ENCODE measurements around the gene CYGB. TPM values are rescaled to one million over a fixed set of nuclear protein-coding genes. Genes with fewer than 3 reads are reported as not detected.
"Not testable (repeated sequence)": the region's sequence is repeated elsewhere in the genome, so short reads cannot be mapped to it uniquely, and the experiment has no call there.

CYGB gene
- polyA plus RNA-seq, 3 donors = 15.4 to 16.5 (median 16.4) TPM

DNA sequence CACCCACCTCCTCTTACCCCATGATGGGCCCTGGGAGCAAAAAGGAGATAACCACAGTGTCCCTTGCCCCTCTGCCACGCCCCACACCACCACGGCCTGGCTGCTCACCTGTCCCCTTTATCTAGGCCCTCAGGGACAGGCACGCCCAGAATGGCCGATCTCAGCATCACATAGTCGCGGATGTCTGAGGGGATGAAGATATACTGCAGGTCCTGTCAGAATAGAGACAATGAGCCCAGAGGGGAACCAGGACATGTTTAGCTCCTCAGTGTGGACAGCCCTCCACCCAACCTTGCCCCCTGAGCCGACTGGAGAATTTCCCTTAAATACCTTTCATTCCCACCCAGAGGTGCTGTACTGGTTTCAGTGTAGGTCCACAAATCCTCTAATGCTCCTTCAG is 32.9 kb upstream of the CYGB start:
- DNase-seq = no peak

DNA sequence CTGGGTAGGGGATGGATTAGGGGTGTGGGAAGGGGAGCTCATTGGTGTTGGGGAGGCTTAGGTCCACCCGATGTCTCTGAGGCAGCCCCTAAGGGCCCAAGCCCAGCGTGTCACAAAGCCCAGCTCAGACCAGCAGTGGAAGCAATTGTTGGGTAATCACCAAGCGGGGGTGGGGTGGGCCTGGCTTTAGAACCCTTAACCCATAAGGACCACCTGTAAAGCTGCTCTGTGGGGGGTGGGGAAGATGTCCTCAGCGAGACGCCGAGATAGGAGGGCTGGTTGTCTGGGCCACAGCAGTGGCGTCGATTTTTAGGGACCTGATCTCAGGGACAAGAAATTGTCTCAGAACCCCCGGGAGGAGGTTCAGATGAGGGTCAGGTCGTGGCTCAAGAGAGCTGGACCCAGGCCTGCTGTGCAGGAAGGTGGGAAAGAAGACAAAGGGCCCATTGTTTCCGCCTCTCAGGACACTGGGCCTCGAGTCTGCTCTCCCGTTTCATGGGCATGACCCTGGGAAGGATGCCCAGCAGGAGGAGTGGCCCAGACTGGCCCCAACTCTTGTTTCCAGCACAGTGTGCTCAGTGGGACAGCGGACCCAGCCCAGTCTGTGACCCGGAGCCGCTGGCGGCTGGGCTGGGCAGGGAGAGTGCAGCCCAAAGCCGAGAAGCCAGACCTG is 32.2 kb upstream of the CYGB start:
- DNase-seq = no peak

DNA sequence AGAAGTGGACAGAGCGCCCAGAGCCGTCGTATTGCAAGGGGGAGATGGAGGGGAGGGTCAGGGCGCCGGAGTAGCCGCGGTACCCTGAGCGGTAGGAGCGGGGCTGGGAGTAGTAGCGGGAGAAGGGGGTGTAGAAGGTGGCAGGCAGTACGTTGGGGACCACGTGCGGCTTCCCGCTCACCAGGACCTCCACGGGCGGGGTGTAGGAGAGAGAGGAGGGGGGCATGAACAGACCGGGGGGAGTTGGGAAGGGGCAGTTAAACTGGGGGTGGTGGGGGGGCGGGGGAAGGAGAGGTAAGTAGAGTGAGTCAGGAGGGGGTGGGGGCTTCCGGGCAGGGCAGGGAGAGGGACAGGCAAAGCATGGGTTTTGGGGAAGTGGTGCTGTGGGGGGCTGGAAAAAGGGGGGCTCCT is 31.3 kb upstream of the CYGB start:
- DNase-seq = no peak

DNA sequence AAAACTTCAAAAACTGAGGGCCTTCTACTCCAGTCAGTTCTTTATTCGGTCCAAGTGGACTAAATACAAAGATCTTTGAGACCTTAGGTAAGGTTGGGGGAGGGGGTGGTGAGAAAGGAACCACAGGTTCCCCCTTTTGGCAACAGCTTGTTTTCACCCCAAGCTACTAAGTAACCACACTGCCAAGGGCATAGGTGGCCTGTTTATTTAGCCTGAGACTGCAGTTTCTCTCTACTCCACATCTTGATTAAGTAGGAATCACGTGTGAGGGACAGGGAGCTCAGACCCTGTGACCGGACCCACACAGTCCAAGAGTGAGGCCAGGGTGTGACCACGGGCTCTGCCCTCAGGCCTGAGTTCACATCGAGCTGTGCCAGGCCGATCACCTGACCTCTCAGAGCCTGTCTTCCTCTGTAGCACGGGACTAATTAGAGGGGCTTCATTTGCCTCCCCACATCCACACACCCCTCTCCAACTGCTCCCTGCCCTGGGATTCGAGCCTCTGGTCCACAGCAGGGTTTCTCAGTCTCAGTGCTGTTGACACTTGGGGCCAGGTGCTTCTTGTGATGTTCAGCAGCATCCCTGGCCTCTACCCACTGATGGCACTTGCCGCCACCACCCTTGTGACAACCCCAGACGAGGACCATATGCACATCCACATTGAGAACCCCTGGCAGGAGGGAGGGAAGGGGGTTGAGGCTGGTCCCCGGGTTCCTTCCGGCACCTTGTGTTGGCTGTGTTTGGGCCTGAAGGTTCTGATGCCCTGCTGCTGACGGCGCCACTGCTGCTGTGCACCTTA is 30.3 kb upstream of the CYGB start:
- no peak for DNase-seq

DNA sequence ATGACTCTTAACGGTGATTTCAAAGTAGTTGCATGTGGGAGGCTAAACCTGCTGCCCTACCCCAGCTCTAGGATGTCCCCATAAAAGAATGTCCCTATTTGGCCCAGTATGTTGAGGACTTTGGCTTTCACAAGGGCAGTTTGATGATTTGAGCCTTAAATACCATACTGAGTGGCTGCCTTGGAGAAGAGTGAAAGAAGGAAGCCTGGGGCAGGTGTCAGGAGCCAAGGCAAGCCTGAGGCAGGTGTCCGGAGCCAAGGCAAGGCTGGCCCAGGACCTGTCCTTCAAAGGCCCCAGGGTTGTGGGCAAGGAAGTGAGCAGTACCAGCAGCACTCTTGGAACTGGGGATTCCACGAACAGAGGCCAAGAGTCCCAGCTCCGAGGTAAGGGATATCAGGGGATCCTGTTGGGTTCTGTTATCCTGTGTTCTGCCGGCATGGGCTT is 29.5 kb upstream of the CYGB start:
- DNase-seq = no peak

DNA sequence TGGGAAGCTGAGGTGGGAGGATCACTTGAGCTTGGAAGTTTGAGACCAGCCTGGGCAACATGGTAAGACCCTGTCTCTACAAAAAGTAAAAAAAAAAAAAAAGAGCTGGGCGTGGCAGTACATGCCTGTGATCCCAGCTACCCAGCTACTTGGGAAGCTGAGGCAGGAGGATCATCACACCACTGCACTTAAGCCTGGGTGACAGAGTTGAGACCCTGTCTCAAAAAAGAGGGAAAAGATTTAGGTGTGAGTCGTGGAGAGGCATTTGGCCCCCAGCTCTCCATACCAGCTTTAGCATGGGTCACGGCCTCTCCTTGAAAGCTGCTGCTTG is 29.1 kb upstream of the CYGB start:
- no peak for DNase-seq

DNA sequence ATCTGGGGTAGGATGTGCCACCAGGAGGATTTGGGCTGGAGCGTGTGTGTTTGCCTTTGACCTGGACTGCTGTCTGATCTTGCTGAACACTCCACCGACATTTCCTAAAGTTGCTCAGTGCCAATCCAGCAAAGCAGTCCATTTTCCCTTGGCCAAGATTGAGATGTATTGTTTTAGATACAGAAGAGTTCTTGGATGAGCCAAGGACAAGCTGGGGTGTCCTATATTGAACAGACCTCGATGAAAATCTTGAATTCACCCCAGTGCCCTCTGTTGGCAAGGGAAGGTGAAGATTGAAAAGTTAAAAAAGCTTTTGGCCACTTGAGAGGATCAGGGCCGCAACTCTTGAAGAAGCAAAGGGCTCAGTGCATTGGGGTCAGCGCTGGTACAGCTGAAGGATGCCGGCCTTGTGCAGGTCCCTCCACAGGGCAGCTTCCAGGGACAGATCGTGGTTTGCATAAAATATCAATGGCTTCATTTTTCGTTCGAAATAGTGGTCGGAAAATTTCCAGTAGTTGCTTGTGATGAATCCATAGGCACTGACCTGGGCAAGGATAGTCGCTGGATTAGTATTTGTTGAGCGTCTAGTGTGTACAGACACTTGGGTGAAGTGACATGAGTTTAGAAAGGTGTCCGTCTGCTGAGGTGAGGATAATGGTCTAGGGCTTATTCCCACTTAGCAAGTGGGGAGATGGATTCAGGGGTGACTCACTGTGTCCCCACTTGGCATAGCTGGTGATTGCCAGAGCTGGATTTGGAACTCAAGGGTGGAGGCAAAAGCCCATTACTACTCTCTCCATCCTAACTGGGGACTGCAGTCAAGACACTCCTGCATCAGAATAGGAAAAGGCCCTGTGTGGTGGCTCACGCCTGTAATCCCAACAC is 28.5 kb upstream of the CYGB start:
- DNase-seq = no peak

DNA sequence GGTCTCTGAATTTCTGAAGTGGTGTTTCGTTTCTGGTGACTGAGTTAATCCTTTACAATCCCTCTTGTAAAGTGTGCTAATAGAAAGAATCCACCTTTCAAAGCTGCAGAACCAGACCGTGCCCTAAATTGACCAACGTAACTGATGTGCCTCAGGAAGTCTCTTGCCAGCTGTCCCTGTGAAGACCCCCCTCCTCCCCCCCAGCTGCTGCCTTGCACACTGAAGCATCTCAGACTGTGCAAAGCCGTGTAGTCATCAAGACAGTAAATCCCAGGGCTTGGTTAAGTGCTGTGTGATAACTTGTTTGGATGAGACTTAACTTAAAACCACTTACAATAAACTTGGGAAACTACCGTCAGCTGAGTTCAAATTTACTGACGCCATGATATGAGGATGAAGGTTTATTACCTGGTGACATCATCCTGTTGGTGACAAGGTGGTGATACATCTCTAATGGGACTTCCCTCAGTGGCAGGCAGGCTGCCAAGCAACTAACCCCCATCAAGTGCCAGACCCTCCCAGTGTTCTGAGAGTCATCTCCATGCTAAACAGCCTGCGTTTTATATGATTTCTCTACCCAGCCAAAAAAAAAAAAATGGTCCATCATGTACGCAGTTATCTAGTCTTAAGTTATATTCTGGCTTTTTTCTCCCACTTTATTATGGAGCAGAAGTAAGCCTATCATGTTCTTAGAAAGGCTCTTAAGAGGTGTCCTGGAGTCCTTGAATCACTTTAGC is 27.6 kb upstream of the CYGB start:
- DNase-seq = not testable (repeated sequence)

DNA sequence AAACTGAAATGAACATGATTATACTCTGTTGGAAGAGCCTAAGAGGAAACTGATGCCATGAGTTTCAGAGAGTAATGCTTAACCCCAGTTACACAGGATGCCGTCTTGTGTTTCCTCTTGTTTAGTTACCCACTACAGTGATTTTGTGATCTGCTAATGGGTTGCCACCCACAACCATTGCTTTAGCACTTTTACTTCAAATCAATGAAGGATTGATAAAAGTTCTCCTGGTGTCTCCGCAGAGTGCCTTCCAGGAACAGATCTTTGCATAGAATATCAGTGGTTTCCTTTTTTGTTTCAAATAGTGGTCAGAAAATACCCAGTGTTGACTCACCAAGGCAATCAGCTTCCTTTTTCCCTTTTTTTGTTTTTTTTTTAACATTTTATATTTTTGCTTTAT is 25.9 kb upstream of the CYGB start:
- DNase-seq = not testable (repeated sequence)

DNA sequence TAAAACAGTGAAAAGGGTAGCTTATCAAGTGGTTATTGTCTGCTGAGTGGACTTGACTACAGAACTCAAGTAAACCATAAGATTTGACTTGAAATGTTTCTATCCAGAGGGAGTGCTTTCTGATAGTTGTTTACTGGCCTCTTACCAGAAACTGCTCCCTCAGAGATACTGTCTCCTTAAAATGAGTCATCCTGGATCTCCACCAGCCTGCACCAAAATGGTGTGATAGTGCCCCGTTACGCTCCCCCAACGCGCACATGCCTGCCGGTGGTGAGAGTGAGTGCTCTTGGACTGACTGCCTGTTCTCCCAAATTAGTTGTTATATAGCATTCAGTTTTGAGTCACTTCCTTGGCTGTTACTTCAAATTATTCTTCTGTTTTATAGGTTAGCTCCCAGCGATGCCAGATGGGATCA is 25.2 kb upstream of the CYGB start:
- DNase-seq = no peak

DNA sequence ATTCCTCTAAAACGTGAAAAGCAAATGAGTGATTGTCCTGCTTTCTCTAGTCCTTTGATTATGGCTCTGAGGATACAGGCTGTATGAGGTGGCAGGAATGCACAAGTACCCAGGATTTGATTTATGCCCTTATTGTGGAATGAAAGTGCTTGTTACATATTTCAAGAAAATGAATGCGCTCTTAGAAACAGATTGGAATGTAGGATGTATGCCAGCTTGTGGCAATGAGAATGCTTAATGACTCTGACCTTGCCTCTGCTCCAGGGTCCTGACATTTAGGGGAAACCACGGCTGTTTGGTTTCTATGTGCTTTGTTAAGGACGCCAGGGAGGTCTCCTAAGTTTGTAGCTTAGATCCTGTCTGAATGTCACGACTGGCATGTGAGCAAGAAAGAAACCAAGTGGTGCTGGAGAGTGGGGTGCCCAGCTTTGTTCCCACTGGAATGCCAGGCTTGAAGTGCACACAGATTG is 24.3 kb upstream of the CYGB start:
- DNase-seq = no peak

DNA sequence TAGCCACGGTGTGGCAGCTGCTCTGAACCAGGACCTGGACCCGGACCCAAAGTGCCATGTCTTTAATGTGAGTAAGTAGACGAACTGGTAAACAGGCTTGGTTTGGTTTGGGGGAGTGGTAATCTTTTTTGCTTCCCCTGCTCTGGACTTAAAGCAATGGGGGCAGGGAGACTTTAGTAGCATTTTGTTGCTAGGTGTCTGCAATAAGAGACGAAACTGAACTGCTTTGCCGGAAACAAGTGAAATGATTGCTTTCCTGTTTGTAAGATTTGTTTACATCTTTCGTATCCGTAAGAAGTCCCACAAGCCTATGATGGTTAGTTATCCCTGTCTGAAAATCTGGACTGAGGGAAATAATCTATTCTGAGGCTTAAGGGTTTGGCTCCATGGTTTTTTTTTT is 23.8 kb upstream of the CYGB start:
- no peak for DNase-seq

DNA sequence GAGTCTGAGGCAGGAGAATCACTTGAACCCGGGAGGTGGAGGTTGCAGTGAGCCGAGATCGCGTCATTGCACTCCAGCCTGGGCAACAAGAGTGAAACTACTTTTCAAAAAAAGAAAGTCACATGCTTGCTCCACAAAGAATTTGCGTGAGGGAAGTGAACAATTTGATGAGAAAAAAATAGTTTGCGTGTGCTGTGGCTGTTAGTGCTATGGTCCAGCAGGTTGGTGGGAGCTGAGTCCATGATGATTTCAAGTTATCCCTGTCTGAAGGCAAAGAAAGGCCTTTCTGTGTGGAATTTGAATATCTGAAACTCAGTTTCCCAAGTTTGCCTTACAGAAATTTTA is 23.3 kb upstream of the CYGB start:
- no peak for DNase-seq

DNA sequence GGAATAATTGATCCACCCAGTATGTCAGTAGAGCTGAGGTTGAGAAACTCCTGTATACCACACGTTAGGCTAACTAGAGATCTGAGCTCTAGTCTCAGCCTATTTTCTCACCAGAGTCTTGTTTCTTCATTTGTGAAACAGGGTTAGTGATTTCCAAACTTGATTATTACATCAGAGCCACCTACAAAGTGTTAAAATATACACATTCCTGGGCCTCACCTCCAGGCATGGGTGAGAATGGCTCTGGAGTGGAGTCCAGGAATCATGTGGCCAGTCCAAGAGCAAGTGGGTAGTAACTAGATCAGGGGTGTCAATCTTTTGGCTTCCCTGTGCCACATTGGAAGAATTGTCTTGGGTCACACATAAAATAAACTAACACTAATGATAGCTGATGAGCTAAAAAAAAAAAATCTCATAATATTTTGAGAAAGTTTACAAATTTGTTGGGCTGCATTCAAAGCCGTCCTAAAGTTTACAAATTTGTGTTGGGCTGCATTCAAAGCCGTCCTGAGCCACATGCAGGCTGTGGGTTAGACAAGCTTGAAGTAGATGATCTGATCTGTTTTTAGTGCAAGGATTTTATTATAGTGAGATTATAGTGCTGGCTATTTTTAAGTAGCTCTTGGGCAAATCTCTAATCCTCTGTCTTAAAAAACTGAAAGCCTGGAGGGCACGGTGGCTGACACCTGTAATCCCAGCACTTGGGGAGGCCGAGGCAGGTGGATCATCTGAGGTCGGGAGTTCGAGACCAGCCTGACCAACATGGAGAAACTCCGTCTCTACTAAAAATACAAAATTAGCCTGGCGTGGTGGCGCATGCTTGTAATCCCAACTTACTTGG is 22.7 kb upstream of the CYGB start:
- no peak for DNase-seq

DNA sequence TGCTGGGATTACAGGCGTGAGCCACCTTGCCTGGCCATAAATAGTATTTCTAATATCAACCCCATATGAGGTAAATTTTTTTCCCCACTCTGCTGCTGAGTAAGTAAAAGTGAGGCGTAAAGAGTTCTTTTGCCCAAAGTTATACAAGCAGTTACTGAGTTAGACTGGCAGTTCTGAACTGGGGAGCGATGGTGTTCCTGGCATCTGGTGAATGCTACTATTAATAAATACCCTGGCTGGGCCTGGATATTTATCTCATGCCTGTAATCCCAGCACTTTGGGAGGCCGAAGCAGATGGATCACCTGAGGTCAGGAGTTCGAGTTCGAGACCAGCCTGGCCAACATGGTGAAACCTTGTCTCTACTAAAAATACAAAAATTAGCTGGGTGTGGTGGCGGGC is 22.0 kb upstream of the CYGB start:
- not testable (repeated sequence) for DNase-seq

DNA sequence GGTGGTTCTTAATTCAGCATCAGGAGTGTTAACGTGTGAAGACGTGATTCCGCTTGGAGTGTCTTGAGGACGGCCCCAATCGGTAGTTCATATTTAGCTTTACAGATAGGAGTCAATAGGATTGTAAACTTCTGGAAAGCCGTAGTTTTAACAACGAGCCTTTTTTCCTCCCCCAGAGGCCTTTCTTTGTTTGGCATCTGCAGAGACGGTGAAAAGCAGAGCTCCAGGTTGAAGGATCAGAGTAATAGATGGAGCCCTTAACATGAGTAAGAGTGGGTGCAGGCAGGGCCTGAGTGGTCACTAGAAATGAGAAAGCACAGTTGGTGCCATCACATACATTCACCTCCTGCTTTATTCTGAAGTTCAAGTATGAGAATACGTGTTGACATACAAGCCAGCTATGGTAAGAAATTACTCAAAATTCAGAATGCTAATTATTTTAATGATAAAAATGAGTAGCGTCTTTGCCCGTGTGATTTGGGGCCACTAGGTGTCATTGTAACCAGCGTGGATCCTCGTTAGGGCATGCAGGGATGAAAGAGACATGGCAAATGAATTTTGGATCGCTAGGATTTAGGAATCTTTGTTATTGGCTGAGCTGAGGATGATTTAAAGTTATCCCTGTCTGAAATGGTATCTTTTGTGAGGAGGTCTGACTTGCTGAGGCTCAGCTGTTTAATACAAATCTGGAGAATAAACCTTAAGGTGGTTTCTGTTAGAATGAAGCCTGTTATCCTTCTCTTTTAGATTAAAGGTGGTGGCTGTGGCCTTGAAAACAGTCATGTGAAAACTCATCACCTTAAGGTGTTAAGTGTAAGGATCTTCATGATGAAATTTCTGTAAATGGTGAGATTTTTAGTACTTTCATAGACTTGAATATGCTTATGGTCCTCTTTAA is 20.9 kb upstream of the CYGB start:
- DNase-seq = no peak

DNA sequence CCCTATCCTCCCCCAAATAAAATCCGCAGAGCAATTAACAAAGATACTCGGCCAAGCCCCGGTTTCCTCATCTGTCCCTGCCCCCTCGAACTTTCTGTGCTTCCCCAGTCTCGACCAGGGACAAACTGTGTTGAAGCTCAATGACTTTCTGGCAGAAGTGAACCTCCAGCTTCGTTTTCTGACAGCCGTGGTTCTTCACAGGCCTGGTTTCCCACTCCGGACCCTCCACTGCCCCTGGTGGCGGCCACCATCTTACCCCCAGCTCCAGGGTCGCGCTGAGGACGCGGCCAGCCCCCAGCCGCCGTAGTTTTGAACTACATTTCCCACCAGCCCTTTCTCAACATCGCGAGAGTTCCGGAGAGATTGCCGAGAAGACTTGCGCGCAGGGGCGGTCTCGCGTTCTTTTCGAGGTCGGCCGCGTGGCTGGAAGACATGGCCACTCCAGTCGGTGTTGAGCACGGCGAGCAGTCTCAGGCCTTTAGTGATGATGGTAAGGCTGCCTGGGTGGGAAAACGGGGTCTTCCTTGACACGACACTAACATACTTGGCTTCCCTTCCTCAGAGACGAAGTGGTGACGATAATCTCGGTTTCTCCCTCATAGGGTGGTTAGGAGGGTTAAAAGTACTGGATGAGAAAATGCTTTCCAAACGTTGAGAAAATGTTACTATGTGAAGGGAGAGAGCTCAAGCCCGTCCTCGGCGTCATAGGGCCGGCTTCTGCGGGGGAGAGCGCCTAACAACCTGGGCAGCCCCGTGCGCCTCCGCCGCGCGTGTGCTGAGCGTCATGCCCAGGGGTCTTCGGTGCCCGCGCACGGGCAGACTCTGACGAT is 20.1 kb upstream of the CYGB start:
- DNase-seq = peak; percentile 97

DNA sequence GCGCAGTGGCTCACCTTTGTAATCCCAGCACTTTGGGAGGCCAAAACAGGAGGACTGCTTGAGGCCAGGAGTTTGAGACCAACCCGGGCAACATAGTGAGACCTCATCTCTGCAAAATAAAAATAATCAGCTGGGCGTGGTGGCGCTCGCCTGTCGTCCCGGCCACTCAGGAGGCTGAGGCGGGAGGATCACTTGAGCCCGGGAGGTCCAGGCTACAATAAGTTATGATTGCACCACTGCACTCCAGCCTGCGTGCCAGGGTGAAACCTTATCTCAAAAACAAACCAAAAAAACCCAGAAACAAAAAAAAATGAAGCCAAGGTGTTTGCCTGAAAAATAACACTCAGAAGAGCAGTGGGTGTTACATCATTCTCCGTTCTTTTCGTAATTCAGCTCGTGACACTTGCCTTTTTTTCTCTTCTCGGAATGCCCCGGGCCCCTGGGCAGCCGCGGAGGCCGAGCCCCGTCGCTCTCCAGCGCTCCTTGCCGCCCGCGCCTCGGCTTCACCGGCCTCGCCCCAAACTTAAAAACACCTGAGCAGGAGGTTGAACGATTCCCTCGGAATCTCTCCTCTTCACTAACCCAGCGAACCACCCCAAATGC is 19.4 kb upstream of the CYGB start:
- DNase-seq = no peak

DNA sequence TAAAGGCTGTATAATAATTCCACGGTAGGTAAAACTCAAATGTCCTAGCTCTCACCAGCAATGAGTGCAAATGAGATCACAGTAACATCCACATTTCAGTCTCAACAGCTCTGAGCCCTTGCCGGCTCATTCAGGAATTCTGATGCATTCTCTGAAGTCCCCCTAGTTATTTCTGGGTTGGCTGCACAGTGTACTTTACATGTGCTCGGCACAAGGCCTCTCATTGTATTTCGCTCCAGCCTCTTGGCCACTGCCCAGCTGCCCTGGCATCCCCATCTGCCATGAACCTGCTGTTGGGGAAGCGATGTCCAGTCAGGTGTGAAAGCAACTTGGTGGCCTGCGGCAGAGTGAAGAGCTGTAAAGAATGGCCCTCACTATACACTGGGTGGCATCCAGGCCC is 16.6 kb upstream of the CYGB start:
- DNase-seq = no peak

Measured in renal pelvis (tissue), 4 donors.